Effector CD8-positive, alpha-beta T cell (primary cell): ENCODE data around the gene CDK14.

Experiments used
- DNase-seq: peaks from one replicate; lab custom pipeline; 2025; lab: John Stamatoyannopoulos, UW

The CDK14 gene

GRCh38 chr7:90596671-90597562, 796 bp downstream of the CDK14 start:
- DNase-seq: no peak

DNA sequence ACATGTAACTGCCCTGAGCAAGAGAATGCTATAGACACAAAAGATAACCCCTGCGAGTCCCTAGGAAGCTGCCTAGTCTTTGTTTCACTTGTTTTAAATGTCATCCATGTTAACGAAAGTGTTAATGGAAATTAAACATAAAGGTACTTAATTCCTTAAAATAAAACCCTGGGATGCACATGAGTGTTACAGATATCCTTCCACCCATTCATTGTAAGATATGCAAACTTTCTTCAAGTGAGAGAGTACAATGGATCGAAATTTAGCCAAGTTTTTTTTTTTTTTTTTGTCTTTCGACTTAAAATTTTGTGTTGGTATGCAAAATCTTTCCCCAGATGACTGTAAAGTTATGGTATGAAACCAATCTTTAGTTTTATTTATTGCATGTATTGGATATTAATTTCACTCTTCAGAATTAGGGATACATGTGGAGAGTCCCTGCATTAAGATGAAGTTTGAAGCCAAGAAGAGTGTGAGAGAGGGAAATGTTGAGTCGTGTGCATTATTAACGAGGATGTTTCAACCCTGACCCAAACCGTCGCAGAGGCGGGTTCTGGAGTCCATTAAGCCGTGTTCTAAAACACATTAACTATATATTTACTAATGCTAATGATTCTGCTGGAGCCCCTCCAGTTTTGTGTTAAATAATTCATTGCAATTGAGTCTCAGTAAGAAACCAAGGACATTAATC, 1.6 kb downstream of the CDK14 start:
- no peak for DNase-seq

- DNase-seq: no peak
Observed at GRCh38 chr7:90599038-90599437, 2.9 kb downstream of the CDK14 start.

- DNase-seq: no peak
Observed at GRCh38 chr7:90599892-90600555, 3.9 kb downstream of the CDK14 start.

DNA sequence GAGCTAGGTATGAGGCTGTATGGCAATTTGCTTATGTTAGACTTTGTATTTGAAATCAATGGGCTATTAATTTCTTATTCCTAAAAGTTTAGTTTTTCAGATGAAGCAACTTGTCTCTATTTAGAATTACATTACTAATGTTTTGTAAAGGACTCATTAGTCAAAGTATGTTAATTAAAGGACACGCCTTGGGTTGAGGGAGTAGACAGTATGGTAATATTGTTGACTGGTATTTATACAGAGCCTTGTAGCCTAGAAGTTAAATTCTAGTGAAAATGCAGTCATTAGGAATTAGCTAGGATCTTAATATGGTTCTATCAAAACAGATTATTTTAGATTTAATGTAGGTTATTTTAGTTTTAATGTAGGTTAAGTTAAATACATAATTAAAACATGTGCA, 6.2 kb downstream of the CDK14 start:
- no peak for DNase-seq

- DNase-seq: no peak
Observed at GRCh38 chr7:90603346-90603745, 7.2 kb downstream of the CDK14 start.

GRCh38 chr7:90604383-90604782, 8.3 kb downstream of the CDK14 start:
- no peak for DNase-seq

DNA sequence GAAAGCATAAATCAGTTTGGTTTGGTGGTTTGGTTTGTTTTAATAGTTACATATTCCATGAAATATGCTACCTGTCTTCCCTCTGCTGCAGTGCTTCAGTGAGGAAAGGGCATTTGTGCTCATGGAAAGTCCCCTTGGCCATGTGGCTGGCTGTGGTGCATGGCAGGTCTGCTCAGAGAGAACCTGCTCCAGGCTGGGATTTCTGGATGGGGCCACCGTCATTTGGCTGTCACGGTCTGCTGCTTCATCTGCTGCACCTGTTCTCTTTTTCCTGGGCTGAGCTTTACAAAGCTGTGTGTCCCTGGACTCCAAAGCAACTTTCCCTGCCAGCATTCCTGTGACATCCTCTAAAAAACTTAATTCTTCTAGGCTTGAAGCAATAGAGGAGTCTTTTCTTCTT, 8.9 kb downstream of the CDK14 start:
- no peak for DNase-seq

- no peak for DNase-seq
Observed at GRCh38 chr7:90607196-90607595, 11.1 kb downstream of the CDK14 start.

DNA sequence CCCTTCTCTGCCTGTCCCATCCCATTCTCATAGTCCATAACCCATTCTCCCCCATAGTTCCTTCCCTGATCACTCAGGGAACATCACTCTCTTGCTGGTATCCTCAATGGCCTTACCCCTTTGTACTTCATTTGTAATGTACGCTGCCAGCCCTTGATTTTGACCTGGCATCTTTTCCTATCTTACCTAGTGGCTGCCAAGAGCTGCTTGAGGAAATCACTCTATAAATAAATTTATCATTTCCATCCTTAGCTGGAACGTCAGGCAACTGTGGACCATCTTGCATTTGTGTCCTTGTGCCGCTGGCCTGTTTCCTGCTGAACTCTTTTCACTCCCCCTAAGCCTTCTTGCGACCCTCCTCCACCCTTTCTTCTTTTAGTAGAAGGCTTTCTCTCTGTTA, 14.0 kb downstream of the CDK14 start:
- no peak for DNase-seq

DNA sequence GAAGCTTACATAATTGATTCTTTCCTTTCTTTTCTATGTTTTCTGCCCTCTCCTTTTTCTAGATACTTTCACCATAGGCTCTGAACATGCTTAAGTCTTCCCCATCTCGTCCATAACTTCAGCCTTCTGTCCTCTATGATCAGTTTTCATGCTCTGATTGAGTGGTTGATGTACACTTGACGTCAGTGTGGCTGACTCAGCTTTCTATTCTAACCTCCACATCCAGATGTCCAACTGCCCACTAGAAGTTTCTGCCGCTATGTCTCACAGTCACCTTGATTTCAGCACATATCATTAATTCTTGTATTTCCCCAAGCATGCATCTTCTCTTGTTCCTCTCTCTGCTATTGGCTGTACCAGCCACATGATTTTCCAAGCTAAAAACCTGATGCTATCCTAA, 15.0 kb downstream of the CDK14 start:
- no peak for DNase-seq

- no peak for DNase-seq
Observed at GRCh38 chr7:90613088-90613498, 17.0 kb downstream of the CDK14 start.

DNA sequence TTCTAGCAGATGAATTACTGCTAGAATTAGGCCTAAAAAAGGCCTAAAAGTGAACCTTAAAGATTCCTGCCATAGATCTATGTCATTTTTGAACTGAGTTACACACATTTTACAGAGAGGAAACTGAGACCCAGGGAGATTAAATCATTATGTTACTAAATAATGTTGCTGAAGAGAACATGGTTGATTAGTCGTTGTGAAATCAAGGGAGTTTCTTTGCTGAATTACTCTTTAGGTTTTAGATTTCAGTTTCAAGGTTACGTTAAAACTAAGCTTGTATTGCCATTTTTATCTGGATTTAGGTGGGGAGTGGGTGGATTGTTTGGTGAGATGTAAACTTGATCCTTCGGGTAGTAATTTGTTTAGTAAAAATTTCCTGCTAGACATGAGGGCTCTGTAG, 21.3 kb downstream of the CDK14 start:
- no peak for DNase-seq

DNA sequence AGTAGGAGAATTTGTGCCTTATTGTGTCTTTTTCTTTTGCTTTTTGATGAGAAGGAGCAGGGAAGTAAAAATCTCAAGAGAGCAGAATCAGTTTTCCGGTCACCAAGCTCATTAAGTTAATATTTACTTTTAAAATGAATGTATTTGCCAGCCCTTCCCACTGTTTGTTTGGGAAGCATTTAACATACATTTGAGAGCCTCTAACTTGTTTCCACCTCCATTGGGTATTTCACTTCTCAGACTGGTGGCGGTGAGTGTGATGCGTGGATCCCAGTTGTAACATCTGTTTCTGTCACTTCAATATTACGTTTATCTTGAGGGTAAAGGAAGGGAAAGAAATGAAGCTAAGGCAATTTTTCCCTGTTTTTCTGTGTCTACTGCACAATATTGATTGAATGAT, 22.8 kb downstream of the CDK14 start:
- no peak for DNase-seq

DNA sequence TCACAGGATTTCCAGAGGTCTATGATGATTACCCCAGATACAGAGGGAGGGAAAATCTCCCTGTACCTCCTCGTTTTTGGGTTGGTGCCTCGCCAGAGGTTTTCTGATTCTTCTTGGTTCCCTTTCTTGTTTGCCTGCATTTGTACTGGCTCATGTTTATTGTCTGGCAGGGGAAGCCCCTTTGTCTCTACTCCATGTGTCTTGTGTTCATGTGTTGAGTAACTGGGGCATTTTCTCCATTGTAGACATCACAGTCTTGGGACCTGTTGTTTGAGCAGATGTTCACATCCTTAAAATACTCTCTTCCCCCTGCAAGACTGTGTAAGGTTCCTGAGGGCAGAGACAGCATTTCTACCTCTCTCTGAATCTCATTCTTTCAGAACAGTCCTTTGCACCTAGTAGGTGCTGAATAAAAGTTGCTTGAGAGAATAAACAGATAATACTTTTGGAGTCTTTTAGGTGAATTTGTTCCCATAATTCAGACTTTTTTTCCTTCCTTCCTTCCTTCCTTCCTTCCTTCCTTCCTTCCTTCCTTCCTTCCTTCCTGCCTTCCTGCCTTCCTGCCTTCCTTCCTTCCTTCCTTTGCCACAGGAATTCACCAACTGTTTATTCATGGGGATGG, 25.1 kb downstream of the CDK14 start:
- no peak for DNase-seq

DNA sequence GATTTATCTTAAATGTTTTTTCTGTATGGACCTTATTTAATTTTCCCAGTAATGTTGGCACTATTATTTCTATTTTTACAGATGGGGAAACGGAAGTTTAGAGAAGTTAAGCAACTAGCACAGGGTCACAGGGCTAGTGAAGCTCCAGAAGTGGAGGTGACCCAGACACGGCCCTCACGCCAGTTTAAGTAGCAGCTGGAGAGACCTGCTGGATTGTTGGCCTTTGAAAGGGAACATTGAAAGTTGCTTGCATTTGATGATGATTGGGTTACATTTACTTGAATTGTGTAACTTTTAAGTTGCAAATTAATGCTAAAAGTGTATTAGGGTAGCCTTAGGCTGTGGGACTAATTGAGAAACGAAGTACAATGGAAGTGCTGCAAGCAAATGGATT, 25.6 kb downstream of the CDK14 start:
- DNase-seq: no peak

DNA sequence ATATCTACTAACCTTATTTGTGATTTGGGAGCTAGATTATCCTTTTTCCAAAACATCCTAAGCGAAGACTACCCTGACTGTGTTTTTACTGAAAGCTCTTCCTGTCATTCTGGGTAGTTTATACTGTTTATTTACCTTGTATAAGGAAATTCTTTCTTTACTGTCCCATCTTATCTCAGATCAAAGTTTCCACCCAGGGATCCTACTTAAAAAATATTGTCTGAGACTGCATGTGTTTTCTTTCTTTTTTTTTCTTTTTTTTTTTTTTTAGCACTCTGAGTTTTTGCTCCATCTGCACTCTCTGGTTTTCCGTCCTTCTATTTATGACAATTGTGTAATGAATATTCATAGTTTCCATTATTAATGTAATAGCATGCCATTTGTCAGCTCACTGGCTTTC, 26.5 kb downstream of the CDK14 start:
- DNase-seq: no peak

GRCh38 chr7:90624225-90624911, 28.2 kb downstream of the CDK14 start:
- DNase-seq: no peak

DNA sequence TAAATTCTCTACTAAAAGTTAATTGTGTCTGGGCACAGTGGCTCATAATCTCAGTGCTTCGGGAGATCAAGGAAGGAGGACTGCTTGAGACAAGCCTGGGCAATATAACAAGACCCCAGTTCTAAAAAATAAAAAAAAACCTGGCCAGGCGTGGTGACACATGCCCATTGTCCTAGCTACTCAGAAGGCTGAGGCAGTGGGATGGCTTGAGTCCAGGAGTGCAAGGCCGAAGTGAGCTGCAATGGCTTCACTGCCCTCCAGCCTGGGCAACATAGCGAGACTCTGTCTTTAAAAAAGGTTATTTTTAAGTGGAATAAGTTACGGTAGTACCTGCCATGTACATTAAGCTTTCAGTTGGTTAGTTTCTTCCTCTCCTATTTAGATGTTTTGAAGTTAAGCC, 28.9 kb downstream of the CDK14 start:
- no peak for DNase-seq

DNA sequence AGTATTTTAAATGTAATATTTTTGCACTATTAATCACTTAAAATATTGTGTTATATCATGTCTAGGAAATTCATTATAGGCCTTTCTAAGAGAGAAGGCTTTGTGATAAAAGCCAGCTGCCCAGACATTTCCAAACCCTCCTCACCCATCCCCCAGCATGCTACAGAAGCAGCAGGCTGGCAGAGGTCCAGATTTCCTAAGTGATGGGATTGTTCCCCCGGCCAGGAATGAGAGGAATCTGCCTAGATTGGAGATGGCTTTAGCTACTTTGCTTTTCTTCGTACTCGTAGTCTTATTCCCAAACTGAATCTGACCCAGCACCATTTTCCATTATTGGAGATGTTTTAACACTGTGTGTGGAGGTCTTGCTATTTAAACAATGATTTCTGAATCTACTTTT, 29.4 kb downstream of the CDK14 start:
- no peak for DNase-seq

GRCh38 chr7:90626013-90626412, 29.9 kb downstream of the CDK14 start:
- no peak for DNase-seq
